A204.1 (cell line): Measurements from ENCODE around the gene GNAI3.

Experiments used
- FAIRE-seq: peaks from 2 replicates; lab custom pipeline; 2012; peaks lifted over from hg19 to GRCh38; lab: Jason Lieb, UNC

The GNAI3 gene

DNA sequence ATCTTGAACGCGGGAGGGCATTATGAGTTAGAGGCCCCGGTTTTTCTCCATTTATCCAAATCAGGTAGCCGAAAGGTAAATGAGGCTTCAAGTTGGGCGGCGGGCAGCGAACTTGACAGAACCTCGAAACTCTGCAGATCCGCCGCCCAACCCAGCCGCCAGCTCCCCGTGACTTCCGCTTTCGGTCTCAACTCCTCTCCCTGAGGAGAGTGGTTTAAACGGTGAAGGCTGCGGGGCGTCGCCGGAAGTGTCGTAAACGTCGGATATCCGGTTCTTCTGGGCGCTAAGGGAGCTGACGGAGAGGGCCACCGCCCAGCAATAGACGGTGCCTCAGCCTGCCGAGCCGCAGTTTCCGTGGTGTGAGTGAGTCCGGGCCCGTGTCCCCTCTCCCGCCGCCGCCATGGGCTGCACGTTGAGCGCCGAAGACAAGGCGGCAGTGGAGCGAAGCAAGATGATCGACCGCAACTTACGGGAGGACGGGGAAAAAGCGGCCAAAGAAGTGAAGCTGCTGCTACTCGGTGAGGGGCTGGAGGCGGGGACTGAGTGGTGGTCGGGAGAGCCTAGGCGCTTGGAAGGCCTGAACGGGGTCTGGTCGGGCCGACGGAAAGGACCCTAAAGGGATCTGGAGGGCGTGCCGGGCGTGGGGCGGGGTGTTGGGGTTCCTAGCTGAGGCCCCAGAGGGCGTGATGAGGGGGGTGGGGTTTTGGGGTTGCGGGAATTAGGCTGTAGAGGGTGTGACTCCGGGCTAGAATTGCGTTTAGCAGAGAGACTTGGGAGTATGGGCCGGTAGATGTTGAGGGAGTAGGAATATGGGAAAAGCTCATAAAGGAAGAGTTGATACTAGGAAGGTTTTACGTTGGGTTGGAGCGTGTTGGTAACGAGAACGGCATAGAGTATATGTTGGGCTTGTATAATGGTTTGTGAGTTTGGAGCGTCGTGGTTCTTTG lies at the start of gene GNAI3:
Gene GNAI3 (plus strand): TSS at position 295 of the 947 bp plus-strand sequence. CDS start 106 bp downstream, at position 401.
- FAIRE-seq, result no peak

- FAIRE-seq, result no peak
These were observed 49.3 kb upstream of the GNAI3 start for GRCh38 chr1:109499081-109499480.

DNA sequence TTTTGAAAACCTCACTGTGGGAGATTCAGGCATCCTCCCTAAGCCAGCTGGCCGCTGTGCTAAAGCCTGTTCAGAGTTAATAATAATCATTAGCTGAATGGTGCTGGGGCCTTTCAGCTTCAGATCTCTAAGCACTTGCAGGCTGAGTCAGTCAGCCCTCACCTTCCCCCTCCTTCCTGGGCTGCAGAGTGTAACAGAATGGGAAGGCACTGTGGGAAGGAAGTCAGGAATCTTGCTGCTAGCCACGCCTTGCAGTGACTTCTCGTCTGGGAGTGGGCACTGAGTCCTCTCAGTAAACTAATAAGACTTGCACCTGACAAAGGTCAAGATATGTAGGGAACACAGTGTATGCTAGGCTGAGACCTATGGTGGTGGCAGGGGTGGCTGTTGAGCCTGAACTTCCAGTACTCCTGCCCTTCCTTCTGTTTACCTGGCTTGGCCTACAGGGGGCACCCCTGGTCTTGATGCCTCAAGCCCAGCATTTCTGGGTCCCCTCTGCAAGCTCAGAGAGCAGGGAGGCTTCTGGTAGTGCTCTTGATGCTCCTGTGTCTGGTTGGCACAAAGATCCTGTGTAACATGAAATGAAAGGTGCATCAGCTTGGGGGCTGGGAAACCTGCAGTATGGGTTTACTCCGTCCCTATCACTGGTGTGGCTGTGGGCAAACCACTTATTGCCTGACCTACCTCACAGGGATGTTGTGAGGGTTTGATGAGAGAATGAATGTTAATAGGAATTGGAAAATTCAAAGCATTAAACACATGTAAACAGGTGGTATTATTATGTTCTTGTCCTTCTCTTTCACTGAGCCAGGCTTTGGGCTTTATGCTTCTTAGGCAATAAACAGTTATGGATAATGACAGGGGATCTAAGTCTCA lies 48.5 kb upstream of the GNAI3 start:
- FAIRE-seq, result no peak

GRCh38 chr1:109500941-109501381 lies 47.5 kb upstream of the GNAI3 start:
- no peak for FAIRE-seq

GRCh38 chr1:109501644-109502363 lies 46.6 kb upstream of the GNAI3 start:
- FAIRE-seq, result no peak

- FAIRE-seq, result no peak
These were observed 46.0 kb upstream of the GNAI3 start for GRCh38 chr1:109502364-109502851.

DNA sequence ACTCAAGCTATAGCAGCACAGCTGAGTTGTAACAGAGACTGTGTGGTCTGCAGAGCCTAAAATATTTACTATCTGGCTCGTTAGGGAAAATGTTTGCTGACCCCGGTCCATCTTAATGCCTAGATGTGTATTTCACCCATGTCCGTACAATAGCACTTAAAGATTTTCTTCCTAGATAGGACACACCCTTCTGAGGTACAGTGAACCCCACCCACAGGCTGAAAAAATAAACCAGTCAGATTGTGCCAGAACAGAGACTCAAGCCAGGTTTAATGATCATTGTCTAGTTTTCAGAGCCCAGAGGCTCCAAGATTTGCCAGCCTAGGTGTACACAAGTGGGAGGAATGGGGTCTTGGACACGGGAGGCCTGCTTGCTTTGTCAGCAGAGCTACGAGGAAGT lies 44.5 kb upstream of the GNAI3 start:
- no peak for FAIRE-seq

DNA sequence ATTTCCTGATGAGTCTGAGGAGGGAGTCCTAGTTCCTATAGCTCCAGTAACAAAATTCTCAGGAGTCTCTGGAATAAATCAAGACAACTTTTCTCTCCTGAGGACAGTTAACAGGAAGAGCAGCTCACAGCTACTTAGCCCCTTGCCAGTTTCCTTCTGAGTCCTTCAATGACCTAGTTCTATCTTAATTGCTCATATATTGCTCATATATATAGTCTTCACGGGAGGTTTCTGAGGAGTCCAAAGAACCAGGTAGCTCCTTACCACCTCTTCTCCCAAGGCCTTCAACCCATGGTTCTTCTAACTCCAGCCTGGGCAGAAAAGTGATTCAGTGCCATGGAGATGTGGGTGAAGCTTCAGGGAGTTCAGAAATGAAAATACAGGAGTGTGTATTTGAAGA lies 43.4 kb upstream of the GNAI3 start:
- FAIRE-seq, result no peak

DNA sequence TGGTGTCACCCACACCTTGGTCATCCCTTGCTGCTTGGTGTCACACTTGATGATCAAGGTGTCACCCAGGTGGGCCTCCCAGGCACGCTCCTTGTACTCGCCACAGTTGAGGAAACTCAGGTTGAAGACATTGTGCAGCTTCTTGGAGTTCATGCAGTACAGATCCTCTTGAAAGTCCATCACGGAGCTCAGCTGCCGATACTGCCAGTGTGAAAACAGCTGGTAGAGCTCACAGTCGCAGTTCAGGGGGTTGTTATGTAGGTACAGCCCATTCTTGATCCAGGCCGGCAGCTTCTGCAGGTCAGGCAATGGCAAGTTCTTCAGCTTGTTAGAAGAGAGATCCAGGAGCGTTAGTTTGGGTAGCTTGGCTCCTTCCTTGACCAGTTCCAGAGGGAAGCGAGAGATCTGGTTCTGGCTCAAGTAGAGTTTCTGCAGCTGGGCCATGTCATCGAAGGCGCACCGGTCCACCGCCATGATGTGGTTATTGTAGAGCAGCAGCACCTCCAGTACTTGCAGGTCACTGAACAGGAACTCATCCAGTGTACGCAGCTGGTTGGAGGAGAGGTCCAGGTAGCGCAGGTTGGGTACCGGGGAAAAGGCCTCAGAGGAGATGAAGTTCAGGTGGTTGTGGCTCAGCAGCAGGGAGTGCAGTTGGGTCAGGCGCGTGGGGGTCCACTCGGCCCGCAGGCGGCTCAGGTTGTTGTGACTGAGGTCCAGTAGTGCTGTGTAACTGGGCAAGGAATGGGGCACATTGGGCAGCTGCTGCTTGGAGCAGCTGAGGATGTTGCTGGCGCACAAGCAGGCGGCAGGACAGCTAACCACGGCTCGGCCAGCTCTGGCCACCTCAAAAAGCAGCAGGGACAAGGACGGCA lies 40.2 kb upstream of the GNAI3 start:
- FAIRE-seq, result no peak

DNA sequence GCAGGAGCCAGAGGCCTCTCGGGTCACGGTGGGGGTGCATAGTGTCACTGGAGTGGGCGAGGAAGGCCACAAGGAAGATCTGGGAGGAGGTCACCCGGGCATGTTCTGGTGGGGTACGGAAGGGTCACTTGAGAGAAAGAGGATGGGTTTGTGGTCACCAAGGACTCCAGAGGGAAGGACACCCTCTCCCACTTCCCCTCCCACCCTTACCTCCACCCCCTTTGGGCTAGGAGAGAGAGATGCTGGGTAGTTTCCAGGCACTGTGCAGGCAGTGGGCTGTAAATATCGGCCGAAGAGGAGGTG lies 39.6 kb upstream of the GNAI3 start:
- no peak for FAIRE-seq

GRCh38 chr1:109509176-109510134 lies 39.0 kb upstream of the GNAI3 start, which contains the start of gene AMIGO1:
TSS of gene AMIGO1 (minus strand) at chr1:109509727. CDS start at chr1:109508912, 815 bp downstream.
- FAIRE-seq, result no peak

DNA sequence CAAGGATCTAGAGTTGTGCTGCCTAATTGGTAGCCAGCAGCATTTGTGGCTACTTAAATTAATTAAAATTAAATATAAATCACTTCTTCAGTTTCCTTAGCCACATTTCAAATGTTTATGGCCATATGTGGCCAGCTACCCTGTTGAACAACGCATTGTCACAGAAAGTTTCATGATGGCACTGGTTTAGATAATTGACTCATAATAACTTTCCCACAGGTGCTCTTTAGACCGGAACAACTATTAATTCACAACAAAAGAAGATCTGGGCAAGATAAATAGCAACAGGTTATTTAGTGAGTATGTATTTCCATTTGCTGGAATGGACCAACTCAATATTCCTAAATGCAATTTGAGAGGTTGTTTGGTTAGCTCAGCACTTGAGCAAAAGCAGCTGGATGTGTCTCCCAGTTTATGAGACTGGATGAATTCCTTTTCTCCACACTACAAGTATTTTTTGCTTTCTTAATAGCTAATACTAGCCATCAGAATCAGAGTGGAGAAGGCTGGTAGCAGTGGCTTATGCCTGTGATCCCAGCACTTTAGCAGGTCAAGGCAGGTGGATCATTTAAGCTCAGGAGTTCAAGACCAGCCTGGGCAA lies 35.2 kb upstream of the GNAI3 start:
- no peak for FAIRE-seq

DNA sequence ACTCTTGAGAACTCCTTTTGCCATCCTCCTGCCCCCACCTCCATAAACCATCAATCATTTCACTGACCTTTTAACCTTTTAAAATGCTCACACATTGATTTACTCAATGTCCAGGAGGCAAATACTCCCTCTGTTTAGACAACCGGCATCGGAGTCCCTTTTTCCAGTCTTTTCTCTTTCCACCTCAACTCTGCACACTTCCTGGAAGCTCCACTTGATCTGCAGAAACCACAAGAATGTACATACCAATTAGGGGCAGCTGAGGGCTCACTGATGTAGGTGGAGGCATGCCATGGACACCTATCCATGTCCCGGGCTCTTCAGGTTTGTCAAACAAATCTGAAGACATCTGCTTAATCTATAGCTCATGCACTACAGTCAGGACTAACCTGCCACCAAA lies 33.6 kb upstream of the GNAI3 start:
- FAIRE-seq, result no peak

DNA sequence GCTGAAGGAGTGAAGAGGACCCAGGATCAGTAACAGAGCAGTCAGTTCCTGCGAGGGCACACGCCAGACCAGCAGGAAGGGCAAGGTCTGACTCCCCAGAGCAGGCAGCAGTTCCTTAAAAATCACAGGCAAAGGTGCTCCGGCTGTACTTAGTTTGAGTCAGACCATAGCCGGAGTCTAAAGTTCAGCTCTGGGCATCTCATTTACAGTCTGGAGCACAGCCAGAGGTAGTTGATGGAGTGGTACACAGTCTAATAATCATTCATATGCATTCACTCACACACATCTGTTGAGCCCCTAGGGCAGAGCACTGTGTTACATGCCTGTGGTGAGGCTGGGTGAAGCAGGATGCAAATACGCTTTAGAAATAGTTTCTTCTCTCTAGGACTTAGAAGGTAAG lies 31.5 kb upstream of the GNAI3 start:
- no peak for FAIRE-seq

- no peak for FAIRE-seq
These were observed 31.1 kb upstream of the GNAI3 start for GRCh38 chr1:109517337-109517736.

GRCh38 chr1:109521002-109521951 lies 27.1 kb upstream of the GNAI3 start:
- FAIRE-seq, result no peak

DNA sequence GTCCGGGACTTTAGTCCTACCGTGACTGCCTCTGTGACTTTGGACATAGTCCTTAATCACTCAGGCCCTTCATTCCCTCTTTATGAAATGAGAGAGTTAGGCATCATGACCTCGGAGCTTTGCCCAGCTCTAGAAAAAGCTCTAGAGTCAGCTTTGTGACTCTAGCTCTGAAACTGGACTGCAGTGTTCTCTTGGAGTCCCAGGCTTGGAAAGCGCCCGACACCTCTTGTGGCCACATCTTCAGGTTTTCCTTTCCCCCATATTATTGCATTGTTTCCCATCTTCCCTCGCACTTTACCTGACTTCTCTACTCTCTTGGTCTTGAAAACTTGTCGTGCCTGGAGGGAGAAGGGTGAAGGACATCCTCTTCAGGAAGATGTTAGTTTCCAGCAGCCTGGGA lies 26.4 kb upstream of the GNAI3 start:
- FAIRE-seq, result no peak

DNA sequence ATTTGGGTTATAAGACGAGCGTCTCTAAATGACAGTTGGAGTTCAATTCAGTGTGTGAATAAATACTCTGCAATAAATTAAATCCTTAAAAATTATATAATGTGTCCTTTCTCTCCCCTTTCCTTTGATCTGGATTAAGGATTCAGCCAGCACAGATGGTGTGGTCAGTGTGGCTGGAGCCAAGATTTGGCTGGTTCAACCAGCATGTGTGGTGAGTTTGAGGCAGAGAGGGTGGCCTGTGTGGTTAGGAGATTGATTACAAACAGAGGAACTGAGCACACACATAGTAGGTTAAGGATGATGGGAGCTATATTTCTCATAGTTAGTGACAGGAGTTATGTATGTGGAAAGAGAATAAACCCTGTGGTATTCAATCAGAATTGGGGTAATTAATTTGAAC lies 24.7 kb upstream of the GNAI3 start:
- no peak for FAIRE-seq
